Esophagus muscularis mucosa (tissue), 4 donors: Measurements from ENCODE around the gene UBL5. TPM values are rescaled to one million over a fixed set of nuclear protein-coding genes. Genes with fewer than 3 reads are reported as not detected.
"Not testable (repeated sequence)": the region's sequence is repeated elsewhere in the genome, so short reads cannot be mapped to it uniquely, and the experiment has no call there.

Experiments used
- DNase-seq: peaks from one replicate; pipeline ENCODE4 v3.0.0-alpha.2; 2017; ENCODE audit errors: extremely low spot score
- H3K27ac ChIP-seq, 4 donors: fragments of 200-600 bp; sonication (generic); replicated peaks in 1 of 4; 1 replicate in 3 of 4; 2 replicates in 1 of 4; pipeline ENCODE4 v1.5.1; 2016 to 2019; ENCODE audit warnings: mild to moderate bottlenecking in 1 of 4
- H3K27me3 ChIP-seq, 4 donors: fragments of 200-600 bp; sonication (generic); one replicate each; pipeline versions ENCODE4 v1.5.1 to v1.6.0; 2016 to 2019
- H3K36me3 ChIP-seq, 4 donors: fragments of 200-600 bp; sonication (generic); one replicate each; pipeline ENCODE4 v1.5.1; 2016 to 2019
- H3K4me1 ChIP-seq, 4 donors: fragments of 200-600 bp; sonication (generic); one replicate each; pipeline ENCODE4 v1.5.1; 2016 to 2019
- H3K4me3 ChIP-seq, 4 donors: fragments of 200-600 bp; sonication (generic); 1 replicate in 2 of 4; 2 replicates in 2 of 4; pipeline ENCODE4 v1.5.1; 2016 to 2019; ENCODE audit warnings: mild to moderate bottlenecking in 4 of 4, moderate library complexity in 1 of 4
- H3K9me3 ChIP-seq, 4 donors: fragments of 200-600 bp; sonication (generic); 1 replicate in 3 of 4; 2 replicates in 1 of 4; pipeline ENCODE4 v1.5.1; 2016 to 2019
- CTCF ChIP-seq, 3 experiments: fragments of 200-600 bp in 2 of 3; fragments of 450-650 bp in 1 of 3; sonication (generic) in 2 of 3; IDR thresholded peaks; one replicate each; pipeline ENCODE4 v1.5.1; 2017 to 2019; ENCODE audit warnings: antibody characterized with exemption in 3 of 3, mild to moderate bottlenecking in 2 of 3, moderate library complexity in 1 of 3
- EP300 ChIP-seq: sonication (generic); formaldehyde crosslinking; IDR thresholded peaks from one replicate; pipeline ENCODE4 v1.6.1; 2017; ENCODE audit warnings: antibody characterized with exemption
- POLR2A ChIP-seq: fragments of 450-650 bp; IDR thresholded peaks from one replicate; pipeline ENCODE4 v1.6.1; 2017; ENCODE audit warnings: antibody characterized with exemption, moderate library complexity, mild to moderate bottlenecking, low read depth
- POLR2AphosphoS5 ChIP-seq, 2 donors: sonication (generic); formaldehyde crosslinking; IDR thresholded peaks; one replicate each; pipeline ENCODE4 v1.6.1; 2017; ENCODE audit warnings: antibody characterized with exemption in 2 of 2
- WGBS: methylation state at CpG from one replicate; pipeline ENCODE4 v1.1.5; 2018; 5-methylcytosine and 5-hydroxymethylcytosine counted together
- intact Hi-C: fragments of 100-400 bp; cut with DNase I; formaldehyde crosslinking; loops from one replicate; pipeline ENCODE4 v1.15.1; 2023
- total RNA-seq, 4 donors: library from RNA; depleted of rRNA; stranded (reverse); fragments of >200 nt; gene quantifications; one replicate each; pipeline versions ENCODE4 v1.1.0 to v1.2.1, GENCODE V29; 2016

Gene UBL5
- total RNA-seq, 4 donors from 2014 or later = 297 to 717 (median 464) TPM

GRCh38 chr19:9786342-9786741 is 41.4 kb upstream of the UBL5 start:
- no peak for TF ChIP-seq EP300
- TF ChIP-seq POLR2AphosphoS5 (IDR thresholded peaks at IDR 0.05) = no peak
- no peak for TF ChIP-seq POLR2A
- no peak for TF ChIP-seq CTCF (IDR thresholded peaks at IDR 0.05)
- H3K27me3 ChIP-seq = no peaks in the 10 kb centered on the region
- peak overlapping the region; percentile 96 to 99 (median 98) for H3K27ac ChIP-seq
- H3K9me3 ChIP-seq = no peaks in the 10 kb centered on the region
- H3K4me1 ChIP-seq = peaks cover 10 to 33% (median 32%) of the 10 kb centered on the region in 4 donors
- peak overlapping the region; percentile 66 to 88 (median 79) for H3K4me3 ChIP-seq
- no peak for DNase-seq
- intact Hi-C loops = no loop called here
- H3K36me3 ChIP-seq = no peaks in the 10 kb centered on the region
- 29% methylated on average over 6 of the region's 9 CpGs for WGBS

- H3K27ac ChIP-seq = peak overlapping the region; percentile 96 to 99 (median 98)
- H3K4me1 ChIP-seq = peaks cover 12 to 35% (median 34%) of the 10 kb centered on the region in 4 donors
- no peak for DNase-seq
- H3K36me3 ChIP-seq = no peaks in the 10 kb centered on the region
- H3K4me3 ChIP-seq = peak overlapping the region in 3 of 4 donors; percentile 66 to 83 (median 75)
- 91% methylated on average over 8 of the region's 8 CpGs for WGBS
- TF ChIP-seq EP300 (no peak), POLR2A (no peak), CTCF (IDR thresholded peaks at IDR 0.05) (no peak), POLR2AphosphoS5 (IDR thresholded peaks at IDR 0.05) (no peak)
- no peaks in the 10 kb centered on the region for H3K27me3 ChIP-seq
- H3K9me3 ChIP-seq = no peaks in the 10 kb centered on the region
- intact Hi-C loops = no loop called here
Measured at GRCh38 chr19:9786819-9787218, 40.9 kb upstream of the UBL5 start.

GRCh38 chr19:9788604-9789003 is 39.1 kb upstream of the UBL5 start:
- peaks cover 12 to 42% (median 35%) of the 10 kb centered on the region in 4 donors for H3K4me1 ChIP-seq
- not testable (repeated sequence) for H3K27ac ChIP-seq, H3K9me3 ChIP-seq, H3K4me3 ChIP-seq, H3K36me3 ChIP-seq, DNase-seq, H3K27me3 ChIP-seq
- intact Hi-C loops = loop anchor here (2.0 kb wide), 1 partner anchor 166 kb away; no protein-coding TSS in a partner anchor
- 89% methylated on average over 13 of the region's 13 CpGs for WGBS

- Histone ChIP-seq H3K9me3 (no peaks in the 10 kb centered on the region), H3K27ac (peak overlapping the region; percentile 18 to 97 (median 92)), H3K36me3 (no peaks in the 10 kb centered on the region), H3K27me3 (no peaks in the 10 kb centered on the region), H3K4me3 (no peak overlapping the region), H3K4me1 (peaks cover 12 to 42% (median 34%) of the 10 kb centered on the region in 4 donors)
- DNase-seq = no peak
- 77% methylated on average over 11 of the region's 11 CpGs for WGBS
- intact Hi-C loops = loop anchor here (2.0 kb wide), 1 partner anchor 166 kb away; no protein-coding TSS in a partner anchor
- TF ChIP-seq POLR2A = no peak
- no peak for TF ChIP-seq CTCF (IDR thresholded peaks at IDR 0.05)
- TF ChIP-seq POLR2AphosphoS5 (IDR thresholded peaks at IDR 0.05) = no peak
- no peak for TF ChIP-seq EP300
Measured at GRCh38 chr19:9789066-9789465, 38.7 kb upstream of the UBL5 start.

GRCh38 chr19:9789579-9789978 is 38.1 kb upstream of the UBL5 start:
- peak overlapping the region; percentile 83 to 97 (median 92) for H3K27ac ChIP-seq

GRCh38 chr19:9791073-9791367 is 36.7 kb upstream of the UBL5 start:
- 75% methylated on average over 6 of the region's 6 CpGs for WGBS
- H3K4me3 ChIP-seq = peak overlapping the region; percentile 60 to 88 (median 83)
- not testable (repeated sequence) for H3K9me3 ChIP-seq

More at GRCh38 chr19:9789579-9789978, 38.1 kb upstream of the UBL5 start:
- H3K9me3 ChIP-seq, H3K27me3 ChIP-seq, H3K36me3 ChIP-seq, H3K4me3 ChIP-seq, DNase-seq: not testable (repeated sequence)
- H3K4me1 ChIP-seq = peaks cover 10 to 37% (median 30%) of the 10 kb centered on the region in 4 donors
- intact Hi-C loops = loop anchor here (2.0 kb wide), 1 partner anchor 167 kb away; no protein-coding TSS in a partner anchor
- 49% methylated on average over 5 of the region's 5 CpGs for WGBS

More at GRCh38 chr19:9791073-9791367, 36.7 kb upstream of the UBL5 start:
- H3K27ac ChIP-seq = peak overlapping the region; percentile 83 to 97 (median 92)
- not testable (repeated sequence) for DNase-seq, H3K36me3 ChIP-seq, H3K27me3 ChIP-seq
- intact Hi-C loops = loop anchor here (10.0 kb wide), 1 partner anchor 646 kb away; the partner anchor contains the start of gene ZNF317
- peaks cover 6 to 33% (median 27%) of the 10 kb centered on the region in 4 donors for H3K4me1 ChIP-seq
